Peyer's patch (tissue), 4 donors: Measurements from ENCODE around the gene LRP5. TPM values are rescaled to one million over a fixed set of nuclear protein-coding genes. Genes with fewer than 3 reads are reported as not detected.

Experiments used
- DNase-seq, 3 donors: peaks; one replicate each; pipeline ENCODE4 v3.0.0-alpha.2; 2017 to 2019
- H3K27ac ChIP-seq, 4 donors: fragments of 200-600 bp; sonication (generic); one replicate each; pipeline ENCODE4 v1.5.1; 2016 to 2019
- H3K27me3 ChIP-seq, 2 donors: fragments of 200-600 bp; sonication (generic); one replicate each; pipeline ENCODE4 v1.5.1; 2019
- H3K36me3 ChIP-seq, 3 donors: fragments of 200-600 bp; sonication (generic); one replicate each; pipeline ENCODE4 v1.5.1; 2016 to 2019
- H3K4me1 ChIP-seq, 4 donors: fragments of 200-600 bp; sonication (generic); one replicate each; pipeline ENCODE4 v1.5.1; 2016 to 2019
- H3K4me3 ChIP-seq, 4 donors: fragments of 200-600 bp; sonication (generic); 1 replicate in 3 of 4; 2 replicates in 1 of 4; pipeline ENCODE4 v1.5.1; 2016 to 2019; ENCODE audit warnings: mild to moderate bottlenecking in 1 of 4
- H3K9me3 ChIP-seq, 4 donors: fragments of 200-600 bp; sonication (generic); one replicate each; pipeline ENCODE4 v1.5.1; 2016 to 2019; ENCODE audit warnings: mild to moderate bottlenecking in 1 of 4
- POLR2A ChIP-seq, 2 donors: fragments of 450-650 bp; IDR thresholded peaks; one replicate each; pipeline ENCODE4 v1.5.1; 2017; ENCODE audit warnings: antibody characterized with exemption in 2 of 2, mild to moderate bottlenecking in 2 of 2, moderate library complexity in 2 of 2
- total RNA-seq, 4 donors: library from RNA; depleted of rRNA; stranded (reverse); fragments of >200 nt; gene quantifications; one replicate each; pipeline ENCODE4 v1.1.0, GENCODE V29; 2016
- TF ChIP-seq, protein P1 (sequence below), 6 experiments: fragments of 450-650 bp in 4 of 6; fragments of 200-600 bp in 2 of 6; sonication (generic) in 1 of 6; IDR thresholded peaks; one replicate each; pipeline ENCODE4 v1.5.1; 2017 to 2019; ENCODE audit warnings: antibody characterized with exemption in 6 of 6, mild to moderate bottlenecking in 3 of 6, moderate library complexity in 1 of 6

Gene LRP5
- total RNA-seq, 4 donors from 2014 or later = 149 to 196 (median 168) TPM

DNA sequence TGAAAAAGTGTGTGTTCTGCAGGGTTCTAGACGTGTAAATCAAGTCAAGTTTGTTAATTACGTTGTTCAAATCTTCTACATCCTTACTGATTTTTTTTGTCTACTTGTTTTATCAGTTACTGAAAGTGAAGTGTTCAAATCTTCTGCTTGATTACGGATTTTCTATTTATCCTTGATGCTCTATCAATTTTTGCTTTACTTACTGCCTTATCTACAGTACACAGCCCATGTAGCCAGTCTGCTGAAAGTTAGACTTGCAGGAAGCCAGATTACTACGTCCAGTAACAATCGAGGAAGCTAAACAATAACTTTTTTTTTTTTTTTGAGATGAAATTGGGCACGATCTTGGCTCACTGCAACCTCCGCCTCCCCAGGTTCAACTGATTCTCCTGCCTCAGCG, 25.0 kb upstream of the LRP5 start:
- H3K27me3 ChIP-seq = no peaks in the 10 kb centered on the region
- no peaks in the 10 kb centered on the region for H3K36me3 ChIP-seq
- peaks cover 0 to 3% (median 0%) of the 10 kb centered on the region in 4 donors for H3K4me1 ChIP-seq
- DNase-seq = no peak
- H3K27ac ChIP-seq = no peak overlapping the region
- no peak overlapping the region for H3K4me3 ChIP-seq
- no peaks in the 10 kb centered on the region for H3K9me3 ChIP-seq
- TF ChIP-seq, protein P1, sequence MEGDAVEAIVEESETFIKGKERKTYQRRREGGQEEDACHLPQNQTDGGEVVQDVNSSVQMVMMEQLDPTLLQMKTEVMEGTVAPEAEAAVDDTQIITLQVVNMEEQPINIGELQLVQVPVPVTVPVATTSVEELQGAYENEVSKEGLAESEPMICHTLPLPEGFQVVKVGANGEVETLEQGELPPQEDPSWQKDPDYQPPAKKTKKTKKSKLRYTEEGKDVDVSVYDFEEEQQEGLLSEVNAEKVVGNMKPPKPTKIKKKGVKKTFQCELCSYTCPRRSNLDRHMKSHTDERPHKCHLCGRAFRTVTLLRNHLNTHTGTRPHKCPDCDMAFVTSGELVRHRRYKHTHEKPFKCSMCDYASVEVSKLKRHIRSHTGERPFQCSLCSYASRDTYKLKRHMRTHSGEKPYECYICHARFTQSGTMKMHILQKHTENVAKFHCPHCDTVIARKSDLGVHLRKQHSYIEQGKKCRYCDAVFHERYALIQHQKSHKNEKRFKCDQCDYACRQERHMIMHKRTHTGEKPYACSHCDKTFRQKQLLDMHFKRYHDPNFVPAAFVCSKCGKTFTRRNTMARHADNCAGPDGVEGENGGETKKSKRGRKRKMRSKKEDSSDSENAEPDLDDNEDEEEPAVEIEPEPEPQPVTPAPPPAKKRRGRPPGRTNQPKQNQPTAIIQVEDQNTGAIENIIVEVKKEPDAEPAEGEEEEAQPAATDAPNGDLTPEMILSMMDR (IDR thresholded peaks at IDR 0.05) = no peak
- no peak for TF ChIP-seq POLR2A (IDR thresholded peaks at IDR 0.05)

DNA sequence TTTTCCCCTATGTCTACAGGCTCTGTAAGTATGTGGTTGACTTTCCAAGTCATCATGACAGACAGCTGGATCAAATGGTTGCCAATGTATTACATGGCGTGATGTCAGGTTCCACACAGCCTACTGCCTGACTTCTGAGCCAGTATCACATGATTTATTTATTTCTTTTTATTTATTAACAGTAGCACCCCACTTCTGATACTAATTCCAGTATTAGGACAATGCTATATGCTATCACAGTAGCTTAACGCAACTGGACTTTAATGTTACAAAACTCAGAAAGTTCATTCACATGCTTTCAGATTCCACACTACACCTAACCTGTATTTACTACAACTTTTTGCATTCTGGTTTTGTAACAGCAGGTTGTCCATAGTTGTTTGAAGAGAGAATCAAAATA, 22.9 kb upstream of the LRP5 start:
- no peak for TF ChIP-seq POLR2A (IDR thresholded peaks at IDR 0.05)
- TF ChIP-seq, protein P1 (IDR thresholded peaks at IDR 0.05) = no peak
- no peak overlapping the region for H3K4me3 ChIP-seq
- H3K4me1 ChIP-seq = no peaks in the 10 kb centered on the region

DNA sequence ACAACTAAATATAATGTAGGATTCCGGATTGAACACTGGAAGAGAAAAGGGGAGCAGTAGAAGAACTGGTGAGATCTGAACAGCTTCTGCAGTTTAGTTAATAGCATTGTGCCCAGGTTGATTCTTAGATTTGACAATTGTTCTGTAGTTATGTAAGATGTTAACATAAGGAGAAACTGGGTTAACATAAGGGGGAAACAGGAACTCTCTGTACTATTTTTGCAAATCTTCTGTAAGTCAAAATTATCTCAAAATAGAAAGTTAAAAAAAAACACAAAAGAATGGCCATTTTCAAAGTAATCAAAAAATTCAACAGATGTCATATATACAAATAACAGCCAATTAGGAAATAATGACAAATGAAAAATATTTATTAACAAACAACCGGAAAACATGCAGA, 18.7 kb upstream of the LRP5 start:
- TF ChIP-seq, protein P1 (IDR thresholded peaks at IDR 0.05) = no peak
- TF ChIP-seq POLR2A (IDR thresholded peaks at IDR 0.05) = no peak
- Histone ChIP-seq H3K27me3 (no peaks in the 10 kb centered on the region), H3K27ac (peak overlapping the region in 1 of 4 donors; percentile 42), H3K4me1 (peaks cover 0 to 24% (median 5%) of the 10 kb centered on the region in 4 donors), H3K4me3 (no peak overlapping the region), H3K36me3 (no peaks in the 10 kb centered on the region), H3K9me3 (no peaks in the 10 kb centered on the region)
- DNase-seq = no peak

More for the DNA sequence above, 22.9 kb upstream of the LRP5 start:
- Histone ChIP-seq H3K27me3 (no peaks in the 10 kb centered on the region), H3K36me3 (no peaks in the 10 kb centered on the region), H3K9me3 (no peaks in the 10 kb centered on the region), H3K27ac (no peak overlapping the region)
- DNase-seq = no peak

DNA sequence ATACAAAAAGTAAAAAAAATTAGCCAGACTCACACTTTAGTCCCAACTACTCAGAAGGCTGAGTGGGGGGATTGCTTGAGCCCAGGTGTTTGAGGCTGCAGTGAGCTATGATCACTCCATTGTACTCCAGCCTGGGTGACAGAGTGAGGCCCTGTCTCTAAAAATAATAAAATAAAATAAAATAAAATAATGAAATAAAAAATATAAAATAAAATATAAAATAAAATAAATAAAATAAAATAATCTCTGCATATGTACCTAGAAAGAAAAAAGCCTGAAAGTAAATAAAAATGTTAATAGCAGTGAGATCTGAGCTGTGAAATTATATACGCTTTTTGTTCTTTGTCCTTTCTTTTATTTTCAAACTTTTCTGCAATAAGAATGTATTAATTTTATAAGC, 17.1 kb upstream of the LRP5 start:
- Histone ChIP-seq H3K27me3 (no peaks in the 10 kb centered on the region), H3K4me1 (peaks cover 0 to 24% (median 5%) of the 10 kb centered on the region in 4 donors), H3K36me3 (no peaks in the 10 kb centered on the region), H3K9me3 (no peaks in the 10 kb centered on the region), H3K4me3 (no peak overlapping the region), H3K27ac (no peak overlapping the region)
- no peak for DNase-seq
- TF ChIP-seq POLR2A (IDR thresholded peaks at IDR 0.05) = no peak
- TF ChIP-seq, protein P1 (IDR thresholded peaks at IDR 0.05) = no peak

DNA sequence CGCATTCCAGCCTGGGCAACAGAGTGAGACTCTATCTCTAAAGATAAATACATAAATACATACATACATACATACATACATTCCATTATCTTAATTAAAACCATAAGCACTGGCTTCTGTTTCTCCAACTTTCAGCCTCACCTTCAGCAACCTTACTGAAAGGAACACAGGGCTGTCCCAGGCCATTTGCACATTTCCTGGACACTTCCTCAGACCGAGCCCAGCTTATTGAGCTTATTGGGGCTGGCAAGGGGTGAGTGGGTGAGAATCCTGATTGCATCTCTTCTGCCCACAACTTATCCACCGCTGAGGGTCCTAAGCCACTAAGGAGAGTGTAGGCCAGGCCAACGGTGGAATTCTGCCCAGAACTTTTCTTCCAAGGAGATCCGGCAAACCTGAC, 16.5 kb upstream of the LRP5 start:
- no peaks in the 10 kb centered on the region for H3K9me3 ChIP-seq
- no peaks in the 10 kb centered on the region for H3K27me3 ChIP-seq

More for the DNA sequence above, 16.5 kb upstream of the LRP5 start:
- H3K4me1 ChIP-seq = peaks cover 0 to 24% (median 5%) of the 10 kb centered on the region in 4 donors
- DNase-seq = no peak
- no peak for TF ChIP-seq POLR2A (IDR thresholded peaks at IDR 0.05)
- TF ChIP-seq, protein P1 (IDR thresholded peaks at IDR 0.05) = no peak
- H3K27ac ChIP-seq = peak overlapping the region in 2 of 4 donors; percentile 90 to 94
- no peaks in the 10 kb centered on the region for H3K36me3 ChIP-seq
- peak overlapping the region in 1 of 4 donors; percentile 4 for H3K4me3 ChIP-seq
